Vein endothelial cell (primary cell): ENCODE data around the gene MUSTN1. TPM values are rescaled to one million over a fixed set of nuclear protein-coding genes. Genes with fewer than 3 reads are reported as not detected.

Experiments
- small RNA-seq: library from RNA; depleted of rRNA; stranded (forward); fragments of <200 nt; gene quantifications from one replicate; pipeline ENCODE3, GENCODE V24; 2012
- total RNA-seq: library from RNA; depleted of rRNA; stranded (reverse); fragments of >200 nt; gene quantifications from 2 replicates; pipeline ENCODE4 v1.2.3, GENCODE V29; 2012

The MUSTN1 gene
- total RNA-seq = 0.29 TPM in 1 of 2 replicates, not detected in the other

GRCh38 chr3:52834871-52835501, at the start of gene MUSTN1:
MUSTN1 (minus strand) TSS chr3:52835019; CDS start chr3:52834948, 71 bp downstream.

GRCh38 chr3:52830535-52831258, 4.1 kb downstream of the MUSTN1 start, which contains the start of gene ITIH4:
ITIH4 (minus strand) TSS chr3:52830672; CDS start chr3:52830642, 30 bp downstream.

GRCh38 chr3:52794612-52795099, 40.2 kb downstream of the MUSTN1 start, which contains the start of gene ITIH3:
ITIH3 (plus strand) TSS chr3:52794796; CDS start chr3:52794804, 8 bp downstream.

Small RNA genes within 50 kb of the gene (small RNA-seq; reads per million reads assigned to genes)
- gene MIR8064 (not detected), gene MUSTN1 (not detected)

Other genes with a start within 250 kb of the MUSTN1 start
- 83.0 and 94.1 TPM in 2 replicates for gene PBRM1, start 149.1 kb downstream of the MUSTN1 start, total RNA-seq
- gene GNL3, start 149.0 kb downstream of the MUSTN1 start, total RNA-seq = 165 and 174 TPM in 2 replicates
- gene GLT8D1, start 129.2 kb downstream of the MUSTN1 start, total RNA-seq = 51.3 and 76.1 TPM in 2 replicates
- gene SPCS1, start 128.9 kb downstream of the MUSTN1 start, total RNA-seq = 51.9 and 57.1 TPM in 2 replicates
- 16.0 and 20.4 TPM in 2 replicates for gene NEK4, start 64.1 kb downstream of the MUSTN1 start, total RNA-seq
- gene ITIH1, start 57.4 kb downstream of the MUSTN1 start, total RNA-seq = not detected in 2 replicates
- gene ITIH3, start 40.2 kb downstream of the MUSTN1 start, total RNA-seq = not detected in 2 replicates
- gene ITIH4, start 4.3 kb downstream of the MUSTN1 start, total RNA-seq = 0.65 and 0.96 TPM in 2 replicates
- 15.6 and 22.2 TPM in 2 replicates for gene STIMATE, start 62.5 kb upstream of the MUSTN1 start, total RNA-seq
- gene SFMBT1, start 211.1 kb upstream of the MUSTN1 start, total RNA-seq = 3.2 and 5.6 TPM in 2 replicates